Stomach (tissue), 4 donors: Measurements from ENCODE around the gene CFB.

Source experiments
- POLR2AphosphoS5 ChIP-seq, 3 donors: sonication (generic); formaldehyde crosslinking; IDR thresholded peaks; one replicate each; pipeline ENCODE4 v1.6.1; 2016; ENCODE audit warnings: antibody characterized with exemption in 3 of 3
- TF ChIP-seq, protein P1 (sequence below), 7 experiments: fragments of 450-650 bp in 4 of 7; fragments of 200-600 bp in 3 of 7; sonication (generic) in 3 of 7; IDR thresholded peaks; one replicate each; pipeline ENCODE4 v1.5.1; 2016 to 2019; ENCODE audit warnings: antibody characterized with exemption in 7 of 7, control low read depth in 2 of 7, mild to moderate bottlenecking in 1 of 7

DNA sequence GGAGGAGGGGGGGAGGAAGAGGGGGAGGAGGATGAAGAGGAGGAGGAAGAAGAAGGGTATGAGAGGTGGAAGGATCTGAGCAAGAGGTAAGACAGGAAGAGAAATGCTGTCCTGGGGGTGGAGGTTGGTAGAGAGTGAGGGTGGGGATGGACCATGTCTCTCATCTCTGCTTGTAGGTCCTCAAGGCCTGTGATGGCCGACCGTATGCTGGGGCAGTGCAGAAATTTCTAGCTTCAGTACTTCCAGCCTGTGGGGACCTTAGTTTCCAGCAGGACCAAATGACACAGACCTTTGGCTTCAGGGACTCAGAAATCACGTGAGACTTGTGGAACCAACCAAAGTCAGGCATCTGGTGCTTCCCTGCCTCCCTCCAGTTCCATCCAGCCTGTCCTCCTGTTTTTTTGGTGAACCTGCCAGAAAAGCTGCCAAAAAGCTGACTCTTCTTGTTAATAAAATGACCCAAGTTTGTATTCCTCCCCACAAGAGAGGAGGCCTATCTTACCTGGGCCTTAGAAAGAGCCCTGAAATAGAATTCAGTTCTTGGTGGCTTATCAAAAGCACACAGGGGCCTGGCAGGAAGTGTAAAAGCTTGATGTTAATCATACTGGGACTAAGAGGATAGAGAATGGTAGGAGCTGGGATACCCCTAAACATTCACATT is 33.5 kb downstream of the CFB start:
- TF ChIP-seq, protein P1, sequence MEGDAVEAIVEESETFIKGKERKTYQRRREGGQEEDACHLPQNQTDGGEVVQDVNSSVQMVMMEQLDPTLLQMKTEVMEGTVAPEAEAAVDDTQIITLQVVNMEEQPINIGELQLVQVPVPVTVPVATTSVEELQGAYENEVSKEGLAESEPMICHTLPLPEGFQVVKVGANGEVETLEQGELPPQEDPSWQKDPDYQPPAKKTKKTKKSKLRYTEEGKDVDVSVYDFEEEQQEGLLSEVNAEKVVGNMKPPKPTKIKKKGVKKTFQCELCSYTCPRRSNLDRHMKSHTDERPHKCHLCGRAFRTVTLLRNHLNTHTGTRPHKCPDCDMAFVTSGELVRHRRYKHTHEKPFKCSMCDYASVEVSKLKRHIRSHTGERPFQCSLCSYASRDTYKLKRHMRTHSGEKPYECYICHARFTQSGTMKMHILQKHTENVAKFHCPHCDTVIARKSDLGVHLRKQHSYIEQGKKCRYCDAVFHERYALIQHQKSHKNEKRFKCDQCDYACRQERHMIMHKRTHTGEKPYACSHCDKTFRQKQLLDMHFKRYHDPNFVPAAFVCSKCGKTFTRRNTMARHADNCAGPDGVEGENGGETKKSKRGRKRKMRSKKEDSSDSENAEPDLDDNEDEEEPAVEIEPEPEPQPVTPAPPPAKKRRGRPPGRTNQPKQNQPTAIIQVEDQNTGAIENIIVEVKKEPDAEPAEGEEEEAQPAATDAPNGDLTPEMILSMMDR (IDR thresholded peaks at IDR 0.05) = no peak
- TF ChIP-seq POLR2AphosphoS5 (IDR thresholded peaks at IDR 0.05) = no peak
